HEK293 (cell line): ENCODE results near the gene ZNF653.

Source experiments
- CTCF ChIP-seq: fragments of 450-650 bp; formaldehyde crosslinking; IDR thresholded peaks from 2 replicates; pipeline ENCODE4 v1.5.1; 2016; ENCODE audit warnings: missing biosample characterization, missing genetic modification characterization
- ELK4 ChIP-seq: IDR thresholded peaks from 2 replicates; pipeline ENCODE4 v1.6.1; 2011; ENCODE audit warnings: mild to moderate bottlenecking, low read depth, low read length, borderline replicate concordance
- SCRT2 ChIP-seq: fragments of 450-650 bp; formaldehyde crosslinking; IDR thresholded peaks from 2 replicates; pipeline ENCODE4 v1.5.1; 2016; ENCODE audit warnings: missing biosample characterization, missing genetic modification characterization
- YY1 ChIP-seq: fragments of 450-650 bp; formaldehyde crosslinking; IDR thresholded peaks from 2 replicates; pipeline ENCODE4 v1.5.1; 2018; ENCODE audit warnings: missing biosample characterization, missing genetic modification characterization
- ZBTB7A ChIP-seq: fragments of 450-650 bp; formaldehyde crosslinking; IDR thresholded peaks from 2 replicates; pipeline ENCODE4 v1.5.1; 2016; ENCODE audit warnings: low read depth, missing biosample characterization, missing genetic modification characterization
- ZNF416 ChIP-seq: fragments of 450-650 bp; formaldehyde crosslinking; IDR thresholded peaks from 2 replicates; pipeline ENCODE4 v1.5.1; 2016; ENCODE audit warnings: missing biosample characterization, missing genetic modification characterization
- ZNF433 ChIP-seq: fragments of 450-650 bp; formaldehyde crosslinking; IDR thresholded peaks from 2 replicates; pipeline ENCODE4 v1.5.1; 2016; ENCODE audit warnings: missing biosample characterization, missing genetic modification characterization, low read depth
- ZNF585B ChIP-seq: fragments of 450-650 bp; formaldehyde crosslinking; IDR thresholded peaks from 2 replicates; pipeline ENCODE4 v1.5.1; 2016; ENCODE audit warnings: missing biosample characterization, missing genetic modification characterization
- ZNF670 ChIP-seq: fragments of 450-650 bp; formaldehyde crosslinking; IDR thresholded peaks from 2 replicates; pipeline ENCODE4 v1.5.1; 2016; ENCODE audit warnings: missing biosample characterization, missing genetic modification characterization, low read depth
- ZNF701 ChIP-seq: fragments of 450-650 bp; formaldehyde crosslinking; IDR thresholded peaks from 2 replicates; pipeline ENCODE4 v1.5.1; 2016; ENCODE audit warnings: missing biosample characterization, missing genetic modification characterization
- TF ChIP-seq, protein P1 (sequence below): fragments of 450-650 bp; formaldehyde crosslinking; IDR thresholded peaks from 2 replicates; pipeline ENCODE4 v1.5.1; 2016; ENCODE audit warnings: missing biosample characterization, missing genetic modification characterization

DNA sequence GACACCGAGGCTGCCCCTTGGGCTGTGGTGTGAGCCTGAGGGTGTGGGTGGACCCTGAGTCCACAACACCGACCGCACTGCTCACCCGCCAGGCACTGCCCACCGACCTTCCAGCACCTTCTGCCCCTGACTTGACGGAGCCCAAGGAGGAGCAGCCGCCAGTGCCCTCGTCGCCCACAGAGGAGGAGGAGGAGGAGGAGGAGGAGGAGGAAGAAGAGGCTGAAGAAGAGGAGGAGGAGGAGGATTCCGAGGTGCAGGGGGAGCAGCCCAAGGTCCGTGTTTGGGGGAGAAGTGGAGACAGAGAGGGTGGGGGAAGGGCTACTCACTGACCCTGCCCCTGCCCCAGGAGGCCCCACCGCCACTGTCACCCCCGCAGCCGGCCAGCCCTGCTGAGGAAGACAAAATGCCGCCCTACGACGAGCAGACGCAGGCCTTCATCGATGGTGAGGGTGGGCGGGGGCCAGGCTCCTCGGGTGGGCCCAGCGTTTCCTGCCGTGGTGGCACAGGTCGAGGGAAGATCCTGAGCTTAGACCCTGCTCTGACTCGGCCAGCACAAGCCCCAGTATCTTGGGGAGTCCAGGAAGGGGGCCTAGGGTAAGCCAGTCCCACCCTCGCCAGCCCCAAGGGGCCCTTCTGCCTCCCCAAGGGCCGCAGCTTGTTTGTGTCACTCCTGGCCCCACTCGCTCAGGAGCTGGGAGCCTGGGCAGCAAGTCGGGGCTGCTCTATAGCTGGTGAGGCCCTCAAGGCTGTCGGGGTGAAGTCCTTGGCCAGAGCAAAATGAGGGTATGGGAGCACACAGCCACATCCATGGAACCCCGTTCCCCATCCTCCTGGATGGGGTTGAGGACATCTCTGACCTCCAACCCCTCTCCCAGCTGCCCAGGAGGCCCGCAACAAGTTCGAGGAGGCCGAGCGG, 58.0 kb downstream of the ZNF653 start:
- TF ChIP-seq ZNF416: no peak
- TF ChIP-seq SCRT2 (tag by site-specific recombination): no peak
- no peak for TF ChIP-seq ZBTB7A (tag by site-specific recombination)
- no peak for TF ChIP-seq ELK4
- TF ChIP-seq ZNF701 (tag by site-specific recombination): no peak
- no peak for TF ChIP-seq ZNF670 (tag by site-specific recombination)
- TF ChIP-seq ZNF585B (tag by site-specific recombination): no peak
- no peak for TF ChIP-seq YY1 (tag by site-specific recombination)
- TF ChIP-seq, protein P1, sequence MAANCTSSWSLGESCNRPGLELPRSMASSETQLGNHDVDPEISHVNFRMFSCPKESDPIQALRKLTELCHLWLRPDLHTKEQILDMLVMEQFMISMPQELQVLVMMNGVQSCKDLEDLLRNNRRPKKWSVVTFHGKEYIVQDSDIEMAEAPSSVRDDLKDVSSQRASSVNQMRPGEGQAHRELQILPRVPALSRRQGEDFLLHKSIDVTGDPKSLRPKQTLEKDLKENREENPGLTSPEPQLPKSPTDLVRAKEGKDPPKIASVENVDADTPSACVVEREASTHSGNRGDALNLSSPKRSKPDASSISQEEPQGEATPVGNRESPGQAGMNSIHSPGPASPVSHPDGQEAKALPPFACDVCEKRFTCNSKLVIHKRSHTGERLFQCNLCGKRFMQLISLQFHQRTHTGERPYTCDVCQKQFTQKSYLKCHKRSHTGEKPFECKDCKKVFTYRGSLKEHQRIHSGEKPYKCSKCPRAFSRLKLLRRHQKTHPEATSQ (tag by site-specific recombination): no peak
- no peak for TF ChIP-seq ZNF433 (tag by site-specific recombination)
- TF ChIP-seq CTCF: no peak
